Transverse colon (tissue), 4 donors: ENCODE measurements around the gene KAZN.

ENCODE experiments used
- EP300 ChIP-seq: sonication (generic); formaldehyde crosslinking; IDR thresholded peaks from one replicate; pipeline ENCODE4 v1.6.1; 2017; ENCODE audit warnings: antibody characterized with exemption, low read depth
- POLR2A ChIP-seq: fragments of 450-650 bp; IDR thresholded peaks from one replicate; pipeline ENCODE4 v1.6.1; 2016; ENCODE audit warnings: antibody characterized with exemption, mild to moderate bottlenecking, moderate library complexity
- POLR2AphosphoS5 ChIP-seq, 3 donors: sonication (generic); formaldehyde crosslinking; IDR thresholded peaks; one replicate each; pipeline ENCODE4 v1.6.1; 2016; ENCODE audit warnings: antibody characterized with exemption in 3 of 3
- TF ChIP-seq, protein P1 (sequence below), 5 experiments: fragments of 200-600 bp in 3 of 5; fragments of 450-650 bp in 2 of 5; sonication (generic) in 3 of 5; IDR thresholded peaks; 1 replicate in 2 of 5; 2 replicates in 3 of 5; pipeline ENCODE4 v1.5.1; 2016 to 2017; ENCODE audit warnings: antibody characterized with exemption in 5 of 5, inconsistent platforms in 3 of 5, mild to moderate bottlenecking in 2 of 5, moderate library complexity in 1 of 5

DNA sequence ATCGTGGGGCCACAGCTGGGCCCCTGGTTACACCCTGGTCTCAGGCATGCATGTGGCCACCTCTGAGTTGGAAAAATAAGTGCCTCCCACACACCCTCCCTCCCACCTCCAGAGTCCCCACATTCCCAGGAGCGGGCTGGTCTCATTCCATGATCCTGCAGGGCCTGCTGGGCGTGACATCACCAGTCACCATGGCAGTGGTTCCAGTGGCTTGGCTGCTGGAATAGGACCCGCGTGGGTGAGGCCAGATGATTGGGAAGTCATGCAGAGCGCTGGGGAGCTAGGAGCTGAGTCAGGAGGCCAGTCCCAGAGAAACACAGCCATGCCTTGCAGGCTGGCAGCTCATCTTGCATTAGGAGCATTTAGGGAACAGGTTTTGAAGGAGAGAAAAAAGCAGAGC, 429.6 kb downstream of the KAZN start:
- TF ChIP-seq, protein P1, sequence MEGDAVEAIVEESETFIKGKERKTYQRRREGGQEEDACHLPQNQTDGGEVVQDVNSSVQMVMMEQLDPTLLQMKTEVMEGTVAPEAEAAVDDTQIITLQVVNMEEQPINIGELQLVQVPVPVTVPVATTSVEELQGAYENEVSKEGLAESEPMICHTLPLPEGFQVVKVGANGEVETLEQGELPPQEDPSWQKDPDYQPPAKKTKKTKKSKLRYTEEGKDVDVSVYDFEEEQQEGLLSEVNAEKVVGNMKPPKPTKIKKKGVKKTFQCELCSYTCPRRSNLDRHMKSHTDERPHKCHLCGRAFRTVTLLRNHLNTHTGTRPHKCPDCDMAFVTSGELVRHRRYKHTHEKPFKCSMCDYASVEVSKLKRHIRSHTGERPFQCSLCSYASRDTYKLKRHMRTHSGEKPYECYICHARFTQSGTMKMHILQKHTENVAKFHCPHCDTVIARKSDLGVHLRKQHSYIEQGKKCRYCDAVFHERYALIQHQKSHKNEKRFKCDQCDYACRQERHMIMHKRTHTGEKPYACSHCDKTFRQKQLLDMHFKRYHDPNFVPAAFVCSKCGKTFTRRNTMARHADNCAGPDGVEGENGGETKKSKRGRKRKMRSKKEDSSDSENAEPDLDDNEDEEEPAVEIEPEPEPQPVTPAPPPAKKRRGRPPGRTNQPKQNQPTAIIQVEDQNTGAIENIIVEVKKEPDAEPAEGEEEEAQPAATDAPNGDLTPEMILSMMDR (IDR thresholded peaks at IDR 0.05) = no peak
- TF ChIP-seq POLR2A (no peak), POLR2AphosphoS5 (IDR thresholded peaks at IDR 0.05) (no peak), EP300 (no peak)
